GM12801 (cell line): ENCODE data around the gene PACS1.

Experiments
- CTCF ChIP-seq: IDR thresholded peaks from one replicate; pipeline ENCODE4 v1.5.1; 2011; ENCODE audit warnings: control low read depth; ENCODE audit not compliant: insufficient read length; ENCODE audit errors: extremely low read depth

Gene PACS1

GRCh38 chr11:66291303-66291705, 221.2 kb downstream of the PACS1 start:
- TF ChIP-seq CTCF, result no peak

- TF ChIP-seq CTCF, result no peak
These were observed 221.9 kb downstream of the PACS1 start, which contains the start of gene TMEM151A for GRCh38 chr11:66291706-66292542. Gene TMEM151A, plus strand, starts transcription at chr11:66291894. Its CDS starts 120 bp downstream, at chr11:66292014.

GRCh38 chr11:66292543-66293332, 222.7 kb downstream of the PACS1 start:
- TF ChIP-seq CTCF, result no peak

- no peak for TF ChIP-seq CTCF
These were observed 223.3 kb downstream of the PACS1 start for GRCh38 chr11:66293352-66293751.

- TF ChIP-seq CTCF, result no peak
These were observed 223.9 kb downstream of the PACS1 start for GRCh38 chr11:66293777-66294625.
